Tibial artery (tissue), 4 donors: Measurements from ENCODE around the gene AFF3.

ENCODE experiments used
- DNase-seq, 2 donors: peaks; one replicate each; pipeline ENCODE4 v3.0.0-alpha.2; 2019
- H3K27ac ChIP-seq, 2 donors: fragments of 200-600 bp; sonication (generic) in 1 of 2; 1 replicate in 1 of 2; 2 replicates in 1 of 2; pipeline ENCODE4 v1.5.1; 2018 to 2019; ENCODE audit warnings: mild to moderate bottlenecking in 1 of 2
- H3K27me3 ChIP-seq, 2 donors: fragments of 200-600 bp; sonication (generic) in 1 of 2; one replicate each; pipeline versions ENCODE4 v1.5.1 to v1.6.0; 2016 to 2019
- H3K36me3 ChIP-seq, 3 donors: fragments of 200-600 bp; sonication (generic) in 2 of 3; one replicate each; pipeline ENCODE4 v1.5.1; 2016 to 2019; ENCODE audit warnings: mild to moderate bottlenecking in 2 of 3
- H3K4me1 ChIP-seq, 4 donors: fragments of 200-600 bp; sonication (generic) in 2 of 4; 1 replicate in 3 of 4; 2 replicates in 1 of 4; pipeline ENCODE4 v1.5.1; 2016 to 2019
- H3K4me3 ChIP-seq, 2 donors: fragments of 200-600 bp; sonication (generic) in 1 of 2; 1 replicate in 1 of 2; 2 replicates in 1 of 2; pipeline ENCODE4 v1.5.1; 2018 to 2019; ENCODE audit warnings: mild to moderate bottlenecking in 2 of 2
- H3K9me3 ChIP-seq, 3 donors: fragments of 200-600 bp; sonication (generic) in 1 of 3; one replicate each; pipeline ENCODE4 v1.5.1; 2016 to 2019
- CTCF ChIP-seq, 2 experiments: fragments of 200-600 bp in 1 of 2; fragments of 450-650 bp in 1 of 2; IDR thresholded peaks; one replicate each; pipeline ENCODE4 v1.5.1; 2017 to 2019; ENCODE audit warnings: antibody characterized with exemption in 2 of 2, mild to moderate bottlenecking in 1 of 2, moderate library complexity in 1 of 2
- intact Hi-C: fragments of 100-400 bp; cut with DNase I; formaldehyde crosslinking; loops from one replicate; pipeline ENCODE4 v1.15.0; 2023; ENCODE audit warnings: low total_unique reads

Gene AFF3

GRCh38 chr2:99868260-99868659 lies 274.1 kb downstream of the AFF3 start:
- Histone ChIP-seq H3K27me3 (no peaks in the 10 kb centered on the region), H3K27ac (no peak overlapping the region), H3K4me3 (no peak overlapping the region), H3K36me3 (no peaks in the 10 kb centered on the region), H3K4me1 (peaks cover 0 to 23% (median 4%) of the 10 kb centered on the region in 4 donors), H3K9me3 (no peaks in the 10 kb centered on the region)
- DNase-seq: no peak
- intact Hi-C loops: no loop called here
- no peak for TF ChIP-seq CTCF (IDR thresholded peaks at IDR 0.05)

- H3K27me3 ChIP-seq: no peaks in the 10 kb centered on the region
- peaks cover 0 to 23% (median 4%) of the 10 kb centered on the region in 4 donors for H3K4me1 ChIP-seq
- no peaks in the 10 kb centered on the region for H3K9me3 ChIP-seq
- no peak for DNase-seq
- H3K27ac ChIP-seq: no peak overlapping the region
- intact Hi-C loops: no loop called here
- no peak overlapping the region for H3K4me3 ChIP-seq
- TF ChIP-seq CTCF (IDR thresholded peaks at IDR 0.05): no peak
- H3K36me3 ChIP-seq: no peaks in the 10 kb centered on the region
Measured at GRCh38 chr2:99867770-99868169, 274.6 kb downstream of the AFF3 start.

GRCh38 chr2:99865818-99866676 lies 276.3 kb downstream of the AFF3 start:
- no peak for TF ChIP-seq CTCF (IDR thresholded peaks at IDR 0.05)
- H3K36me3 ChIP-seq: no peaks in the 10 kb centered on the region
- no peak for DNase-seq
- no peaks in the 10 kb centered on the region for H3K27me3 ChIP-seq
- no peak overlapping the region for H3K27ac ChIP-seq
- H3K9me3 ChIP-seq: no peaks in the 10 kb centered on the region
- intact Hi-C loops: no loop called here
- H3K4me3 ChIP-seq: no peak overlapping the region
- H3K4me1 ChIP-seq: peaks cover 0 to 23% (median 4%) of the 10 kb centered on the region in 4 donors

GRCh38 chr2:99864561-99865553 lies 277.5 kb downstream of the AFF3 start:
- DNase-seq: peak in 1 of 2 donors; percentile 60
- H3K4me1 ChIP-seq: peaks cover 0 to 23% (median 4%) of the 10 kb centered on the region in 4 donors
- no peaks in the 10 kb centered on the region for H3K36me3 ChIP-seq
- intact Hi-C loops: no loop called here
- H3K27ac ChIP-seq: no peak overlapping the region
- no peak for TF ChIP-seq CTCF (IDR thresholded peaks at IDR 0.05)
- H3K4me3 ChIP-seq: no peak overlapping the region
- no peaks in the 10 kb centered on the region for H3K27me3 ChIP-seq
- no peaks in the 10 kb centered on the region for H3K9me3 ChIP-seq

- Histone ChIP-seq H3K4me3 (no peak overlapping the region), H3K27ac (no peak overlapping the region), H3K9me3 (no peaks in the 10 kb centered on the region), H3K36me3 (no peaks in the 10 kb centered on the region), H3K27me3 (no peaks in the 10 kb centered on the region), H3K4me1 (peaks cover 0 to 32% (median 9%) of the 10 kb centered on the region in 4 donors)
- no peak for DNase-seq
- intact Hi-C loops: no loop called here
- TF ChIP-seq CTCF (IDR thresholded peaks at IDR 0.05): no peak
Measured at GRCh38 chr2:99863903-99864270, 278.5 kb downstream of the AFF3 start.
